NCI-H510A treated with DMSO at 0.1 percent for 48 hours (cell line): ENCODE data around the gene CSGALNACT2.

Experiments
- DNase-seq: peaks from one replicate; lab custom pipeline; 2025; lab: John Stamatoyannopoulos, UW

Gene CSGALNACT2

DNA sequence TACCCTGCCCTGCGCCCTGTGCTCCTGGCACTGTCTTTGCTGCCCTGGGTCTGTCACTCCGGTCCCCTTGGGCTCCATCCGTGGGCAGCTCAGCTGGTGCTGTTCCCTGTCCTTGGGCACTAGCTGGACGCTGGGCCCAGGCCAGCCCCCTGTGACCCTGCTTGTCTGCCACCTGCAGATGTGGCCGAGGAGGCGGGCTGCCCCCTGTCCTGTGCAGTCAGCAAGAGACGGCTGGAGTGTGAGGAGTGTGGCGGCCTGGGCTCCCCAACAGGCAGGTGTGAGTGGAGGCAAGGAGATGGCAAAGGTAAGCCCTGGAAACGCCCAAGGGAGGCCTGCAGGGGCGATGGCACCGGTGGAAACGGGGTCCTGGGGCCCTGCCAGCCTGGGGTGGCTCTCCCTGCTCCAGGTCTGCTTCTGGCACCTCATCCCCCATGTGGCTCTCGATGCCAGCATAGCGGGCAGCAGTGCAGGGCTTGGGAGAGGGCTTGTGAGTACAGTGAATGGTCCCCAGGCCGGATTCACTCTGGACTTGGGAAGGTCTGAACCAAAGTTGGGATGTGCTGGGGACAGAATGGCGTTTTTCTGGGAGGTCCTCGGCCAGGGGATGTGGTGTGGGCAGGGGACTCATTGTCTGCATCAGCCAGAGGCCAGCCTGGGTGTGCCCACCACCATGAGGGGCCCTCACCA, 26.2 kb upstream of the CSGALNACT2 start:
- DNase-seq: no peak

DNA sequence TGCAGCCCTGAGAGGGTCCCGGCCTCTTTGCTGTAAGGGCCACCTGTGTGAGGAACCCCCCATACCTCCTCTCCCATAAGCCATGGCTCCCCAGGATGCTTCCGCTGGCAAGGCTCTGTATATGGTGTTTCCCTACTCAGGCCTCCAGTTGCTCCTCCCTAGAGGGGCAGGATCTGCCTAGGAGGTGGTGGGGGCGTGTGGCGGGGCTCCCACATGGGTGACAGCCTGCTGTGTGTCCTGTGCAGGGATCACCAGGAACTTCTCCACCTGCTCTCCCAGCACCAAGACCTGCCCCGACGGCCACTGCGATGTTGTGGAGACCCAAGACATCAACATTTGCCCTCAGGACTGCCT, 25.7 kb upstream of the CSGALNACT2 start:
- no peak for DNase-seq

DNA sequence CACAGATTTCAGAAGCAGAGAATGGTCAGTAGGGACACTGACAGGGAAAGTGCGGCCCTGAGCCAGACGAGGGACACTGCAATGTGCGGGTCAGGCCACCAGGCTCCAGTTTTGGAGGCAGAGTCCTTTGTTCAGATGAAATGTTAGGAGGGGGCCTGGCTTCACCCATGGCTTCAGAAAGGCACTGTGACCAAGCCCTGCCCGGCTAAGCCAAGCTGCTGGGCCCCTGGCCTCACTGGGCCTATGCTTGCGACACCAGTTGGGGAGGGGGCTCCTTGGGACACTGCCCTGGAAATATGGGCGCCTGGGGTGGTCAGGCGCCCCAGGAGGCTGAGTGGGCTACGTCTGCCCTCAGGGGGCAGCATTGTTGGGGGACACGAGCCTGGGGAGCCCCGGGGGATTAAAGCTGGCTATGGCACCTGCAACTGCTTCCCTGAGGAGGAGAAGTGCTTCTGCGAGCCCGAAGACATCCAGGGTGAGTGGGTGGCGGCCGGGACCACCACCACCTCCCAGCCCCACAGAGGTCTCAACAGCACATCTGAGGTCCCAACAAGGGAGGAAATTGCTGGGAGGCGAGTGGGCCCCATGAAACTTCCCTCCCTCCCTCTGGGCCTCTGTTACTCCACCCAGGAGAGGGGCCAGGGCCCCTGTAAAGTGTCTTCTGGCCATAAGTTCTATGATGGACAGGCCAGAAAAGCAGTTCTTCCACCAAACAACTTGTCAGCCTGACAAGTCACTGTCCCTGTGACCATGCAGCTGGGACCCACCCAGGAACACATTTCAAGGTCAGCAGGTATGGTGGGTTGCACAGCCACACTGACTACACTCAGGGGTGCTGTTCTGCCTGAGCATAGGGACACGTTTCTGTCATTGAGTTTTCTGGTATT, 24.8 kb upstream of the CSGALNACT2 start:
- DNase-seq: no peak

DNA sequence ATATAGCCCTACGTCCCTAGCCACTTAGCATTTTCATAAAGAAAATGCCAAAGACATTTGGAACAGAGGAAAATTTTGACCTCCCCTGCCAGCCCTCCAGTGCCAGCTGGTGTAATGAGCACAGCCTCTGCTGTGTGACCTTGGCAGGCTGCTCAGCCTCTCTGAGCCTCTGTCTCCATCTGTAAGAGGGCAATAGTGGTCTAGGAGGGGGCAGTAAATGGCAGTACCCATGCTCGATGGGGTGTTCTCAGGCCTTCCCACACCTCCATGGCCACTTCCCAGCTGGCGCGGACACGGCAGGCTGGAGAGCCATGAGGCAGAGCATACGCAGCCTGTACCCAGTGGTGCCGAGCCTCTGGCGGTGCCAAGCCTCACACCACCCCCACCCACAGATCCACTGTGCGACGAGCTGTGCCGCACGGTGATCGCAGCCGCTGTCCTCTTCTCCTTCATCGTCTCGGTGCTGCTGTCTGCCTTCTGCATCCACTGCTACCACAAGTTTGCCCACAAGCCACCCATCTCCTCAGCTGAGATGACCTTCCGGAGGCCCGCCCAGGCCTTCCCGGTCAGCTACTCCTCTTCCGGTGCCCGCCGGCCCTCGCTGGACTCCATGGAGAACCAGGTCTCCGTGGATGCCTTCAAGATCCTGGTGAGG, 24.0 kb upstream of the CSGALNACT2 start:
- DNase-seq: no peak

DNA sequence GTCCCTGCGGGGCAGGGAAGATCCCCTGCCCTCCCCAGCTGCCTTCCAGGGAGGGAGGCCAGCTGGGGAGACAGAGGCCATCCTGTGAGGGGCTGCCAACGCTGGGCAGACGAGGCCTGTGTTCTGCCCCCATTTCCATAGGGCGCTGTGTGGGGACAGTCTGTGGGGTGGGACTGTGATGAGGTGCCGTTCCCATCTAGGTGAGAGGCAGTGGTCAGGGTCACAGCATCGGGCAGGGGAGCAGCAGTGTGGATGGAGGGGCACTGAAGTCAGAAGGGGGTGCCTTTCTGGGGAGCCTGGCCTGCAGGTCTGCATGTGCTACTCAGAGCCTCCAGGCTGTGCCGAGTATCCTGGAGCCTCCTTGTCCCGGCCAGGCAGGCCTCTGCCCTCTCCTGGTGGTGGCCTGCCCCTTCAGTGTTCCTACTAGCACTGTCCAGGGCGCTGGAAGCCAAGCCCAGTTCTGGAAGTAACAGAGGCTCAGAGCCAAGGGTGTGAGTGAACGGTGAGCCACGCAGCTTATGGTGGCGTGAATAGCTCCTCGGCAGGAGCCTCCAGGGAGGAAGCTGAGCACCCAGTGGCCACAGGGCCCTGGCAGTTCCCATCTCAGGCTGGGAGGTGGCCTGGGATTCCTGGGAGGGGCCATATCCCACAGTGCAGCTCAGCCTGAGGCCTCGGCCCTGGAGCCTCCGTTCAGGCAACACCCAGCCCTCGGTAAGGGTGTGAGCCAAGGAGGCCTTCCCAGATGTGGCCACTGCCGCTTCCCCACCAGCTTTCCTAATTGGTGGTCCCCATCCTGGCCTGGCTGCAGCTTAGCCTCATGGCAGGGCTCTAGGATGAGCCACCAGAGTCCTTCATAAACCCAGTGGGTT, 23.3 kb upstream of the CSGALNACT2 start:
- DNase-seq: no peak

DNA sequence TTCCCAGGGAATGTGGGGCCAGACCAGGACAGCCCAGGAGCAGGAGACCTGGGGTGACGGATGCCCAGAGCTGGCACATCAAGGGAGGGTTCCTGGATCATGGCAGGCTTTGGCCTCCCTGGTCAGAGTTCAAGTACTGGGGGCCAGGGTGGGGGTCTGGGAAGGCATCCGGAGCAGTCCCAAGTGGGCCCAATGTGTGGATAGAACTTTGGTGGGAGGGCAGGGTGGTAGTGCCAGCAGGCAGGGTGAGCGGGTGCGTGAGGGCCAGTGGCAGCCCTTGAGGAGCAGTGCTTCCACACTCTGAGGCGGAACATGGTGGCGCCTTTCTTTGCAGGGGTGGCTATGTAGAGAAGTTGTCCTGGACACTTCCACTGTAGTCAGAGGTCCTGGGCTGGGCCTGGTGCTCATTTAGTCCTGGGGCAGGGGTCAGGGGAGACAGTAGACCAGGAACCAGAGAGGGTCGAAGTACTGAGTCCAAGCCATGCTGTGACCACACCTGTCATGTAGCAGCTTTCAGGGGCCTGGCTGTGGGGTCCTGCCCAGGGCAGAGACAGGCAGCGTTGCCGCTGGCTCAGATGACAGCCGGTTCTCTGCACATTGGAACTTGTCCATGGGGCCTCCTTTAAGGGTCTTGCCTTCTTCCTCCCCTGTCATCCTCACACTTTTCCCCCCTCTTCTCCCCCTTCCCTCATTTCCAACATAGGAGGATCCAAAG, 22.2 kb upstream of the CSGALNACT2 start:
- DNase-seq: no peak

DNA sequence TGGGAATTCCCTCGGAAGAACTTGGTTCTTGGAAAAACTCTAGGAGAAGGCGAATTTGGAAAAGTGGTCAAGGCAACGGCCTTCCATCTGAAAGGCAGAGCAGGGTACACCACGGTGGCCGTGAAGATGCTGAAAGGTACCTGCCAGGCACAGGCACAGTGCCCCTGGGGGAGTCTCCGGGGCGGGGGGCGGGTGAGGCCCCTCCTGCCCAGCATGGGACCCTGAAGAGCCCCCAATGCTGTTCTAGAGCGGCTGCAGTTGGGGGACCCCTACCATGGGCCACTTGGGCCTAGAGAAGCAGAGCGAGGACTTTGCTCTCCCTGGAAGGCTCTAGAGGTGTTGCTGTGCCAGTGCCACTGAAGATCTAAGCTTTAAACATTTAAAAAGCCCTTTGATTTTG, 21.6 kb upstream of the CSGALNACT2 start:
- DNase-seq: no peak

DNA sequence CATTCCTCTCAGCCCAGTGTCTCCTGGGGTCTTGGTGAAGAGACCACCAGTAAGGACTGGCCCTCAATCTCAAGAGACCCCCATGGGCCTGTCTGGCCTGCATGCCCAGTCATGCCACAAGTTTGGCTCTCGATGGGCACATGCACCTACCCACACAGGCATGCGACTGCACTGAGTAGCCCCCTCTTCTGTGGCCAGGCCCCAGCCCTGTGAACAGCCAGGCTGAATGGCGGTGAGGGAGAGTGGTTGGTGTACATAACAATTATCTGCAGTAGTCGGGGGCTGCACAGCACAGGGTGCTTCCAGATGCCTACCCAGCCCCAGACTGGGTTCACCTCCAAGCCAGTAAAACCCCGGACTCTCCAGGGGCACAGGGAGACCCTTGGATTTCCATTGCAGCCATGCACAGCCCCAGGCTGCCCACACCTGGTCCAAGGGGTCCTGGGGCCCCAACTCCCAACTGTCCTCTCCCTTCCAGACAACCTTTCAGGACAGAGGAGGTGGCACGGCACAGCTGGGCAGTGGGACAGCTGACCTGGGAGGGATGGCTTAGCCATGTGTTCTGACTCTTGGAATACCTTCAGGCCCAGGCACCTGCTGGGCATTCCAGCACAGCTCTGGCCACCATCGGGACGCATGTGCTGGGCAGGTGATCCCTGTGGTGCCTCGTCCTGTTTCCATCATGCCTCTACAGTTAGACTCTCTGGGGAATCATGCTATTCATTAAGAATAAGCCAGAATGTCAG, 21.0 kb upstream of the CSGALNACT2 start:
- DNase-seq: no peak

DNA sequence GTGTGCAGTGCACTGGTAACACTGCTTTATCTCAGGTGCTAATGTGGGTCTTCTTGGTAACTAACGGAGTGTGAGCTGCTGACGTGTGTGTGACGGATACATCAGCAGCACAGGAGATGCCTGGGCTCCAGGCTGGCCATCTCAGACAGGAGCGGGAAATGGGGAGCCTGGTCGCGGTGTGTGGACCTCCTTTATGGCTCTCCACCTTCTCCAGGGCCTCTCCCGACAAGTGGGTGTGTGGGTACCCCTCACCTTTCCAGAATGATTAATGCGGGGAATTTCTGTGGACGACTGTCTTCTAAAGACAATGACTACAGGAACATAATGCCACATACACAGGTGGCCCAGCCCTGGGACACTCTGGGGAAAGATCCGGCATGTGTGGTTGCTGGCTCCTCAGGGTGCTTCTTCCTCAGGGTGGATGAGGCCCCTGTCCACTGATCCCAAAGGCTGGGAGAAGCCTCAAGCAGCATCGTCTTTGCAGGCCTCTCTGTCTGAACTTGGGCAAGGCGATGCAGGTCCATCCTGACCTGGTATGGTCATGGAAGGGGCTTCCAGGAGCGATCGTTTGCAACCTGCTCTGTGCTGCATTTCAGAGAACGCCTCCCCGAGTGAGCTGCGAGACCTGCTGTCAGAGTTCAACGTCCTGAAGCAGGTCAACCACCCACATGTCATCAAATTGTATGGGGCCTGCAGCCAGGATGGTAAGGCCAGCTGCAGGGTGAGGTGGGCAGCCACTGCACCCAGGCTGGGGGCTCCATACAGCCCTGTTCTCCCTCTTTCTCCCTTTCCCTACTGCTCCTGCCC, 20.3 kb upstream of the CSGALNACT2 start:
- DNase-seq: no peak

DNA sequence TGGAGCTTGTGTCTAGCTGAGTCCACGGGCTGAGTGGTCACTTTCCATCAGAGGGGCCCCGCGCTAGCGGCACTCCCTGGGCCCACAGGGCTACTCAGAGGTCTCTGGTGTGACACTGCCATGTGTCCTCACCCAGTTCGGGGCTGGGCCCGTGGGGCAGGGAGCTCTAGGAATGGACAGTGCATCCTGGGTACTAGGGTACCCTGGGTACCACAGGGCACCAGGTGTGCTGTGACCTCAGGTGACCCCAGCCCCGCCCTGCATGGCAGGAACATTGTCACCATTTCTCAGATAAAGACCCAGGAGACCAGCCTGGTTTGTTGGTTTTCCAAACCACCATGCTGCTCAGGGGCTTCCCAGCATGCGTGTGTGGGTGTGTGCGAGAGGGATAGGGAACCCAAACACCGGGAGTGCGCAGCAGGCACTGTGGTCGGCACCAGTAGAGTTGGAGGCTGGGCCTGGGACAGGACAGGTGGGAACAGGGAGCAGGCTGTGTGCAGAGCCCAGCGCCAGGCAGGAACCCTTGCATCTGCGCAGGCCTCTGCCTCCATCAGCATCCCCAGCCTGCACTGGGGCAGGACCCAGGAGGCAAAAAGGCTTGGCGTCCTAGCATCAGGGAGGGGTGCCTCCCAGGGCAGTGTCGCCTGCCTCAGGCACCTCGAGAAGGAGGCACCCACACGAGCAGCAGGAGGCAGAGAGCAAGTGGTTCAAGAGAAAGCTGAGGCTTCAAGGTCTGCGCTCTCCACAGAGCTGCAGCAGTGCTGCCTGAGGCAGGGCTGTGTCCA, 19.4 kb upstream of the CSGALNACT2 start:
- DNase-seq: no peak

DNA sequence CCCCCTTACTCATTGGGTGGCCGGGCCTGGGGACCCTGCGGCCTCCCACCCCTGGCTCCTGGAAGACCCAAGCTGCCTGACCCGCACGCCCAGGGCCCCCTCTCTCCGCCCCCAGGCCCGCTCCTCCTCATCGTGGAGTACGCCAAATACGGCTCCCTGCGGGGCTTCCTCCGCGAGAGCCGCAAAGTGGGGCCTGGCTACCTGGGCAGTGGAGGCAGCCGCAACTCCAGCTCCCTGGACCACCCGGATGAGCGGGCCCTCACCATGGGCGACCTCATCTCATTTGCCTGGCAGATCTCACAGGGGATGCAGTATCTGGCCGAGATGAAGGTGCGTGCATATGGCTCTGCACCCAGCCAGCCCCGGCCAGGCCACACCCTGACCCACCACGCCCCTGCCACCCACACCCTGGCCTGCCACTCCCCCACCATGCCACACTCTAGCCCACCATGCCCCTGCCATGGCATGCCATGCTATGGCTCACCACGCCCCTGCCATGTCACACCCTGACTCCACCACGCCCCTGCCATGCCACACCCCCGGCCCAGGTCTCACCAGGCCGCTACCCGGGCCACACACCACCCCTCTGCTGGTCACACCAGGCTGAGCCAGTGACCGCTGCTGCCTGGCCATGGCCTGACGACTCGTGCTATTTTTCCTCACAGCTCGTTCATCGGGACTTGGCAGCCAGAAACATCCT, 18.7 kb upstream of the CSGALNACT2 start:
- DNase-seq: no peak

DNA sequence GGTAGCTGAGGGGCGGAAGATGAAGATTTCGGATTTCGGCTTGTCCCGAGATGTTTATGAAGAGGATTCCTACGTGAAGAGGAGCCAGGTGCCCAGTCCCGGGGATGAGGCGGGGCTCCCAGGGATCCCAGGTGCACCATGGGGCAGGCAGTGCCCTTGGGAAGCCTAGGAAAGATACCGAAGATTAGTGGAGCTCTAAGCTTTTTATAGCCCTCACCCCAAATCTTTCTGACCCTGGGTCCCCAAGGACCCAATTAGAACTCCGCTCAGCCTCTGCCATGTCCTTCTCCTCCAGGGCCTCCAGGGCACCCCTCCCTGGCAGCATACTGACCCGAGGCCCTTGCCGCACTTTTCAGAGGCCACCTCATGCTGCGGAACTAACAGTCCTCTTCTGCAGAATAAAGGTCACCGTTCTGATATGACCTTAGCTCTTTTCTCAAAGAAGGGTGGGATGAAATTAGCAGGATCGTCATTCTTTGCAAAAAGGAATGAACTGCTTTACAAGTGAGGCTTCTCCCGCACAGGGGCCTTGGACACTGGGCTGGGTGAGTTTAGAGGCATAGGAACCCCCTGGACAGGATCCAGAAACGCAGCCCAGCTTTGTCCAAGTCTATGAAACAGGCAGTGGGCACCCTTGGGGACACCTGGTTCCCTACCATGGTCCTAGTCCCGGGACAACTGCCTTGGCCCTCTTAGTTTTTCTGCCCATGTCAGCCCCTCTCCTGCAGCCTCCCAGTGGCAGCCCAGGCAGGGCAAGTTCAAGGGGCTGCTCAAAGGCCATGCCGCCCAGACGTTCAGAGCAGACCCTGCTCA, 17.9 kb upstream of the CSGALNACT2 start:
- DNase-seq: no peak

DNA sequence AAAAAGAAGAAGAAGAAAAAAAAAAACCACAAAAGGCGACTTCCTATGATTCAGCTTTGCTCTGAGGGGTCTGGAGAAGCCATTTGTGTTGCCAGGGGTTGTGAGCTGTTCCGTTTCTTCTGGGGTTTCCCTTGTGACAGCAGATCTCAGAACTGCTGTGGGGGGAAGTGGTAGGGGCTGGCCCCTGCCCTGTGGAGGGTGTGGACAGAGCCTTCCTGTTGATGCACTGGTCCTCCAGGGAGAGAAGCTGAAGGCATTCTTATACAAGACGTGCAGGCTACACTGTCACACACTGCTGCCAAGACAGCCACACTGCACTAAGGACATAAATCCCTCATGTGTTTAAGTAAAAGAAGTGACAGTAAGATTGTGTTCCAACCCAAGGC, 17.3 kb upstream of the CSGALNACT2 start:
- no peak for DNase-seq

DNA sequence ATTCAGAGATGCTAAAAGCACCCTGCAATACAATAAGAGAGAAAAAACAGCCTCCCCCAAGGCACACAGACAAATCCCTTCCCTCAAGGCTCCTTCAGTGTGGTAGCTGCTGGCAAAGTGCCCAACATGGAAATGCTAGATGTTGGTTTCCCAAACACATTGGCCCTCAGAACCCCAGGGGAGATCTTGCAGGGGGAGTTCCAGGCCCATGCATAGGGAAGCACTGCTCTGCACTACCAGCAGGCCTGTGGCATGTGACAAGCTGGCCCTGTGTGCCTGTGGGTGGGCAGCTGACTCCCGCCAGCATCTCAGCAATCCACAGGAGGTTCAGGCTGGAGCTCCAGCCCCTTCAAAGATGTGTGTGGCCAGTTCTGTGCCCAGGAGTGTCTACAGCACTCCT, 16.8 kb upstream of the CSGALNACT2 start:
- no peak for DNase-seq

DNA sequence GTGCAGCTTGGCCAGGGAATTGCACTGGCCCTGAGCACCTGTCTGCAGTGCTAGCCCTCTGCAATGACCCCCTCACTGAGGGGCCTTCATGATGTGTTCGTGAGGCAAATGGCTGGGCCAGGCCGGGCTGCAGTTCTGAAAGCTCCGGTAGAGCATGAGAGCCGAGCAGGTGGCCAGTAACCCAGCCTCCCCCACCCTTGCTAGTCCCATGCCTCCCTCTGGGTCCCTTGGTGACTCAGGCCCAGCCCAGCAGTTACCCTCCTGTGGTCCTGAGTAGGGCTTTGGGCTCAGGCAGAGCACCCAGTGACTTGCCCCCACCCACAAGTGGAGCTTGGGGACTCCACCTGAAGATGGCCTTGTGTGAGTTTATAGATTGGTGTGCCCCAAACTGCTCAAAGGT, 16.1 kb upstream of the CSGALNACT2 start:
- no peak for DNase-seq

DNA sequence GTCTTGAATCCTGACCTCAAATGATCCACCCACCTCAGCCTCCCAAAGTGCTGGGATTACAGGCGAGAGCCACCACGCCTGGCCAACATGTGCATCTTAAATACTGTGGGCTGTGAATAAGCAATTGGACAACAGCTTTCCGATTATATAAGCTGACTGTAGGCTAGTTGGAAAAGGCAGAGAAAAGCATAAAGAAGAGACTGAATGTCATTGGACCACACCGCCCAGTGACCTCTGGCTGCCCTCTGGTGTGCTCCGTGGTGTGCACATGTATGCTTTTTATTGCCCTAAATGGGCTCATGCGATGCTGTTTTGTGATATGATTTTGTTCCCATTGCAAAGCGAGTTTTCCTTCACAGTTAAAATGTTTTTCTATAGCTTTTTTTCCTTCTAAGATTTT, 15.4 kb upstream of the CSGALNACT2 start:
- no peak for DNase-seq

DNA sequence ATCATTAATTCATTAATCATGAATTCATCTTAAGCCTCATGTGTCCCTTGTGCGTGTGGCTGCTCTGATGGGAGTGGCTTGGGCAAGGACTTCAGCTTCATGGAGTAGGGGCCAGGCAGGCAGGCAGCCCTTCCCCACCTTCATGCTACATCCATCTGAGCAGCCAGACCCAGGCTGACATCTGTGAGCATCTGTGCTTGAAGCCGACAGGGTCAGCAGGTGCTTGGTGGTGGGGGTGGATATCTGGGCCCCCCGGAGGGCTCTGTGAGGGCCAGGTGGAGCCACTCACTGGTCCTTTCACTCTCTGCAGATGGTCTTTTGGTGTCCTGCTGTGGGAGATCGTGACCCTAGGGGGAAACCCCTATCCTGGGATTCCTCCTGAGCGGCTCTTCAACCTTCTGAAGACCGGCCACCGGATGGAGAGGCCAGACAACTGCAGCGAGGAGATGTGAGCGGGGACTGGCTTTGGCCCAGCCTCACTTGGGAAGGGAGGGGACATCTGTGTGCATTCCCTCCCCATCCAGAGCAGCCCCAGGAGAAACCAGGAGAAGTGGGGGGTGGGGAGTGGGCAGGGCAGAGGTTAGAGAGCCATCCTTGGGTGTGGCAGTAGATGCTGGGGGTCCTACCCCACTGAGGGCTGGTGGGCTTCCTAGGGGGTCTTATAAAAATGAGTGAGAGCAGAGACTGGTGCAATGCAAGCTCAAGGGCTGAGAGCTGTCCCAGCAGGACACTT, 14.7 kb upstream of the CSGALNACT2 start:
- DNase-seq: no peak
